Thyroid gland (tissue), 4 donors: ENCODE results near the gene MGAT5.

Experiments
- POLR2A ChIP-seq, 2 donors: fragments of 450-650 bp; IDR thresholded peaks; one replicate each; pipeline ENCODE4 v1.6.1; 2017; ENCODE audit warnings: antibody characterized with exemption in 2 of 2, mild to moderate bottlenecking in 2 of 2, moderate library complexity in 1 of 2
- TF ChIP-seq, protein P1 (sequence below), 6 experiments: fragments of 200-600 bp in 3 of 6; fragments of 450-650 bp in 3 of 6; sonication (generic) in 3 of 6; IDR thresholded peaks; one replicate each; pipeline ENCODE4 v1.5.1; 2016 to 2019; ENCODE audit warnings: antibody characterized with exemption in 6 of 6, mild to moderate bottlenecking in 2 of 6, inconsistent platforms in 1 of 6, moderate library complexity in 1 of 6

DNA sequence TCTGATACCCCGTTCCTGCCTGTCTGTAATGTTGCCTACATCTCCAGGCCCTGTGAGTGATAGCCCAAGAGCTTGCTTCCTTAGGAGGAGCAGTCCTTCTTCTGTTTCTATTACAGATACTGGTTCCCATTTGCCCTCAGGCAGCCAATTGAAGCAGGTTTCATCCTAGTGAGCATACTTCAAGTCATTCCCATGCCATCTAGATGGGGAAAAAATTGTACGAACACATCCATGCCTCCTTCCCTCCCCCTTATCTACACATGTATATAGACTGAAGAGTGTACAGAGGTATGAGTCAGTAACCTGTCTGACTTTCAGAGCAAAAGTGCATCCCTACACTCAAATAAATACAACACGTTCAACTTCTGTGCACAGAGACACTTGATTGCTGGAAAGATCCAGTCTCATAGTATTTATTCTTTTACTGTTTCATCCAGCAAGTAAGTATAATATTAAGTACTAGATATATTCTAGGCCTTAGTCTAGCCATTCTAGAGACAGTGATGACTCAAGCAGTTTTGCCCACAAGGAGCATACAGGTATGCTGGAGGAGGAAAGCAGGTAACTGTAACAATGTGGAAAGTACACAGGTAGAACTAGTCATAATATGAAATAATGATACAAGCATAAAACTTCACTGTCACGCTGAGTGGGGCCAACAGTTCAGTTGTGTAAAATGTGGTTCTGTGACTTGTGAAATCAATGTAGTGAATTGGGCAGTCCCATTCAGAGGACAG lies 153.4 kb downstream of the MGAT5 start:
- TF ChIP-seq, protein P1, sequence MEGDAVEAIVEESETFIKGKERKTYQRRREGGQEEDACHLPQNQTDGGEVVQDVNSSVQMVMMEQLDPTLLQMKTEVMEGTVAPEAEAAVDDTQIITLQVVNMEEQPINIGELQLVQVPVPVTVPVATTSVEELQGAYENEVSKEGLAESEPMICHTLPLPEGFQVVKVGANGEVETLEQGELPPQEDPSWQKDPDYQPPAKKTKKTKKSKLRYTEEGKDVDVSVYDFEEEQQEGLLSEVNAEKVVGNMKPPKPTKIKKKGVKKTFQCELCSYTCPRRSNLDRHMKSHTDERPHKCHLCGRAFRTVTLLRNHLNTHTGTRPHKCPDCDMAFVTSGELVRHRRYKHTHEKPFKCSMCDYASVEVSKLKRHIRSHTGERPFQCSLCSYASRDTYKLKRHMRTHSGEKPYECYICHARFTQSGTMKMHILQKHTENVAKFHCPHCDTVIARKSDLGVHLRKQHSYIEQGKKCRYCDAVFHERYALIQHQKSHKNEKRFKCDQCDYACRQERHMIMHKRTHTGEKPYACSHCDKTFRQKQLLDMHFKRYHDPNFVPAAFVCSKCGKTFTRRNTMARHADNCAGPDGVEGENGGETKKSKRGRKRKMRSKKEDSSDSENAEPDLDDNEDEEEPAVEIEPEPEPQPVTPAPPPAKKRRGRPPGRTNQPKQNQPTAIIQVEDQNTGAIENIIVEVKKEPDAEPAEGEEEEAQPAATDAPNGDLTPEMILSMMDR (IDR thresholded peaks at IDR 0.05) = no peak
- no peak for TF ChIP-seq POLR2A (IDR thresholded peaks at IDR 0.05)
